A673 (cell line): ENCODE measurements around the gene SIRPA. TPM values are rescaled to one million over a fixed set of nuclear protein-coding genes. Genes with fewer than 3 reads are reported as not detected.

Experiments
- BruUV-seq: library from RNA; stranded (reverse); fragments of 400-500 nt; replicated peaks from 2 replicates; lab custom pipeline; 2021; lab: Mats Ljungman, UMichigan
- CTCF ChIA-PET: fragments of 300-600 bp; sonication (Branson Sonifier 250); formaldehyde crosslinking; loops from one replicate; lab custom pipeline; 2022; ENCODE audit warnings: antibody characterized with exemption; lab: Charles Lee
- POLR2A ChIA-PET: fragments of 300-600 bp; sonication (Branson Sonifier 250); formaldehyde crosslinking; loops from one replicate; lab custom pipeline; 2022; ENCODE audit warnings: antibody characterized with exemption; ENCODE audit not compliant: low non-redundant PET; lab: Charles Lee
- DNase-seq: peaks from one replicate; pipeline ENCODE4 v3.0.0-alpha.2; 2015; ENCODE audit warnings: low spot score
- H3K27ac ChIP-seq: fragments of 200-600 bp; sonication (generic); 2 replicates; pipeline ENCODE4 v1.5.1; 2016; ENCODE audit warnings: mixed run types, low read depth, mild to moderate bottlenecking, mixed read lengths, antibody characterized with exemption, low read length; ENCODE audit not compliant: poor library complexity, severe bottlenecking
- H3K27me3 ChIP-seq: fragments of 200-600 bp; sonication (generic); replicated peaks from 2 replicates; pipeline ENCODE4 v1.6.1; 2017; ENCODE audit warnings: mixed run types, low read depth, mild to moderate bottlenecking, mixed read lengths, antibody characterized with exemption, low read length; ENCODE audit not compliant: insufficient read depth, poor library complexity
- H3K36me3 ChIP-seq: fragments of 200-600 bp; sonication (generic); 2 replicates; pipeline ENCODE4 v1.6.1; 2016; ENCODE audit warnings: mixed run types, mild to moderate bottlenecking, mixed read lengths, antibody characterized with exemption, low read length; ENCODE audit not compliant: insufficient read depth, poor library complexity, severe bottlenecking
- H3K4me1 ChIP-seq: fragments of 200-600 bp; sonication (generic); 2 replicates; pipeline ENCODE4 v1.6.1; 2017; ENCODE audit warnings: mixed run types, mild to moderate bottlenecking, mixed read lengths, antibody characterized with exemption, low read length; ENCODE audit not compliant: insufficient read depth, poor library complexity, severe bottlenecking
- H3K4me3 ChIP-seq: fragments of 200-600 bp; sonication (generic); 2 replicates; pipeline ENCODE4 v1.5.1; 2016; ENCODE audit warnings: low read depth, mixed run types, mild to moderate bottlenecking, mixed read lengths, low read length; ENCODE audit not compliant: poor library complexity, severe bottlenecking
- H3K9me3 ChIP-seq: fragments of 200-600 bp; sonication (generic); 2 replicates; pipeline ENCODE4 v1.6.1; 2016; ENCODE audit warnings: mixed run types, low read depth, mild to moderate bottlenecking, mixed read lengths, antibody characterized with exemption, low read length; ENCODE audit not compliant: poor library complexity, severe bottlenecking
- CTCF ChIP-seq: fragments of 300-800, 200-600 bp; sonication (generic); conservative IDR thresholded peaks from 2 replicates; pipeline ENCODE4 v1.5.1; 2017; ENCODE audit warnings: low read depth, mild to moderate bottlenecking, antibody characterized with exemption, low read length, moderate library complexity, mixed read lengths
- EZH2 ChIP-seq: fragments of 200-600 bp; sonication (generic); IDR thresholded peaks from 2 replicates; pipeline ENCODE4 v1.6.1; 2017; ENCODE audit warnings: borderline replicate concordance, low read depth, mild to moderate bottlenecking, mixed read lengths, antibody characterized with exemption, low read length; ENCODE audit not compliant: poor library complexity, severe bottlenecking
- intact Hi-C: fragments of 100-400 bp; cut with micrococcal nuclease; formaldehyde crosslinking; loops from one replicate; pipeline ENCODE4 v1.10.0; 2022; ENCODE audit not compliant: unreplicated experiment
- total RNA-seq: library from RNA; stranded (reverse); gene quantifications from 2 replicates; pipeline ENCODE4 v1.2.3, GENCODE V29; 2021

SIRPA gene
- total RNA-seq, 1 experiment from 2014 or later, result 81.0 TPM

DNA sequence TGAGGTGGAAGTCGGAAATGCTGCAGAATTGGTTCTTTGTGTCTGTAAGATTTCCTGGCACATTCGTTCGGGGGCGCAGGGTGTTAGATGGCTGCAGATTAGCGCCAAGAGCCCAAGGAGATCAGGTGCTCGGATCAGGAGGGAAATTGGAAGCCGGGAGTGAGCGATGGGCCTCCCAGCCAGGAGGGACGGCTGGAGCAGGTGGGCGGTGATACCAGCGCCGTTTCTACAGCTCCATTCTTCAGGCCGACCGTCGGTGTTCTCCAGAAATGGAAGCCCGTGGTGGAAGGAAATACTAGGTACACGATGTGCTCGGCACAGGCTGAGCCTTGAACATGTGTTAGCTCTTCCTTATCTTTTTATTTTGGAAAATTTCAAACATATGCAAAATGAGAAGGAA, 6.5 kb downstream of the SIRPA start:
- H3K9me3 ChIP-seq, result no peaks in the 10 kb centered on the region
- H3K27ac ChIP-seq, result no peak overlapping the region
- H3K4me3 ChIP-seq, result no peak overlapping the region
- TF ChIP-seq CTCF (no peak), EZH2 (no peak)
- no peaks in the 10 kb centered on the region for H3K27me3 ChIP-seq
- no TSS peak for BruUV-seq
- H3K4me1 ChIP-seq, result peaks cover 41% of the 10 kb centered on the region
- POLR2A ChIA-PET, result no interaction called here
- CTCF ChIA-PET, result no interaction called here
- DNase-seq, result no peak
- intact Hi-C loops, result no loop called here
- H3K36me3 ChIP-seq, result peaks cover 22% of the 10 kb centered on the region

GRCh38 chr20:1902188-1902587, 7.0 kb downstream of the SIRPA start:
- H3K27me3 ChIP-seq, result no peaks in the 10 kb centered on the region
- H3K36me3 ChIP-seq, result peaks cover 22% of the 10 kb centered on the region
- intact Hi-C loops, result no loop called here
- no peak for DNase-seq
- H3K27ac ChIP-seq, result no peak overlapping the region
- no TSS peak for BruUV-seq
- ChIA-PET POLR2A (no interaction called here), CTCF (no interaction called here)
- peaks cover 36% of the 10 kb centered on the region for H3K4me1 ChIP-seq
- no peak for TF ChIP-seq EZH2
- TF ChIP-seq CTCF, result no peak
- no peak overlapping the region for H3K4me3 ChIP-seq
- no peaks in the 10 kb centered on the region for H3K9me3 ChIP-seq

GRCh38 chr20:1904135-1904534, 8.9 kb downstream of the SIRPA start:
- H3K4me3 ChIP-seq, result no peak overlapping the region
- no peak overlapping the region for H3K27ac ChIP-seq
- CTCF ChIA-PET, result no interaction called here
- POLR2A ChIA-PET, result no interaction called here
- no TSS peak for BruUV-seq
- TF ChIP-seq CTCF (no peak), EZH2 (no peak)
- H3K9me3 ChIP-seq, result no peaks in the 10 kb centered on the region
- DNase-seq, result no peak
- H3K27me3 ChIP-seq, result no peaks in the 10 kb centered on the region
- peaks cover 17% of the 10 kb centered on the region for H3K4me1 ChIP-seq
- H3K36me3 ChIP-seq, result peaks cover 22% of the 10 kb centered on the region
- intact Hi-C loops, result no loop called here
